Fibroblast of mammary gland (primary cell): ENCODE data around the gene CATSPERD.
"Not testable (repeated sequence)": the region's sequence is repeated elsewhere in the genome, so short reads cannot be mapped to it uniquely, and the experiment has no call there.

Experiments used
- DNase-seq: peaks from one replicate; pipeline ENCODE4 v3.0.0-alpha.2; 2010; ENCODE audit warnings: low read depth
- H3K4me3 ChIP-seq: 2 replicates; pipeline ENCODE4 v1.5.1; 2011; ENCODE audit warnings: low read depth, mild to moderate bottlenecking, low read length, moderate library complexity; ENCODE audit not compliant: control insufficient read depth
- CTCF ChIP-seq: conservative IDR thresholded peaks from 2 replicates; pipeline ENCODE4 v1.5.1; 2011; ENCODE audit warnings: low read depth, low read length, inconsistent platforms; ENCODE audit not compliant: control insufficient read depth, insufficient read depth

CATSPERD gene

GRCh38 chr19:5727453-5728050, 7.1 kb downstream of the CATSPERD start:
- DNase-seq: no peak
- TF ChIP-seq CTCF: no peak
- H3K4me3 ChIP-seq: no peak overlapping the region

- H3K4me3 ChIP-seq, DNase-seq: not testable (repeated sequence)
These were observed 12.7 kb downstream of the CATSPERD start for GRCh38 chr19:5733172-5733571.

- H3K4me3 ChIP-seq: no peak overlapping the region
- peak; percentile 11 for DNase-seq
- no peak for TF ChIP-seq CTCF
These were observed 18.0 kb downstream of the CATSPERD start for GRCh38 chr19:5738423-5738822.

- TF ChIP-seq CTCF: no peak
- H3K4me3 ChIP-seq: no peak overlapping the region
- DNase-seq: no peak
These were observed 21.6 kb downstream of the CATSPERD start for GRCh38 chr19:5742051-5742450.

- peak; percentile 5 for DNase-seq
- H3K4me3 ChIP-seq: no peak overlapping the region
- no peak for TF ChIP-seq CTCF
These were observed 23.2 kb downstream of the CATSPERD start for GRCh38 chr19:5743630-5744029.

GRCh38 chr19:5744999-5745398, 24.6 kb downstream of the CATSPERD start:
- not testable (repeated sequence) for H3K4me3 ChIP-seq, DNase-seq

GRCh38 chr19:5748920-5749319, 28.5 kb downstream of the CATSPERD start:
- DNase-seq, H3K4me3 ChIP-seq: not testable (repeated sequence)

- H3K4me3 ChIP-seq: no peak overlapping the region
- DNase-seq: no peak
- no peak for TF ChIP-seq CTCF
These were observed 29.1 kb downstream of the CATSPERD start for GRCh38 chr19:5749505-5749904.

GRCh38 chr19:5751709-5752108, 31.3 kb downstream of the CATSPERD start:
- TF ChIP-seq CTCF: no peak
- DNase-seq: no peak
- H3K4me3 ChIP-seq: no peak overlapping the region
